ENCODE data around the gene RIMS1. TPM values are rescaled to one million over a fixed set of nuclear protein-coding genes. Genes with fewer than 3 reads are reported as not detected.

RIMS1 gene
- total RNA-seq, 1 donor from 2014 or later = 2.2 TPM

GRCh38 chr6:71889366-71889765, 3.0 kb downstream of the RIMS1 start:
- Mint-ChIP-seq H3K4me3 (ENCODE audit: unreplicated experiment) (no peak overlapping the region), H3K27ac (ENCODE audit: unreplicated experiment) (no peak overlapping the region), H3K9me3 (ENCODE audit: unreplicated experiment) (no peaks in the 10 kb centered on the region), H3K27me3 (ENCODE audit: low read depth, unreplicated experiment) (peaks cover 36% of the 10 kb centered on the region), H3K36me3 (ENCODE audit: low read depth, unreplicated experiment) (no peaks in the 10 kb centered on the region), H3K4me1 (ENCODE audit: low read depth, unreplicated experiment) (peaks cover 2% of the 10 kb centered on the region)
- DNase-seq (ENCODE audit: low read depth) = no peak
- peaks cover 4% of the 10 kb centered on the region for H3K4me1 ChIP-seq (ENCODE audit: insufficient read depth, low read length)
- H4K20me1 ChIP-seq (ENCODE audit: insufficient read depth, low read length) = no peaks in the 10 kb centered on the region
- no peak overlapping the region for H3K4me3 ChIP-seq (ENCODE audit: insufficient read depth, low read depth, low read length)
- no peak overlapping the region for H3K27ac ChIP-seq (ENCODE audit: low read depth, low read length)
- TF ChIP-seq EZH2 (IDR thresholded peaks at IDR 0.05; ENCODE audit: insufficient read depth, low read length) (no peak), CTCF (IDR thresholded peaks at IDR 0.05; ENCODE audit: insufficient read depth, low read depth, low read length) (no peak)
- H2AFZ ChIP-seq (ENCODE audit: low read depth, low read length) = no peak overlapping the region
- no peaks in the 10 kb centered on the region for H3K9me3 ChIP-seq (ENCODE audit: insufficient read depth, low read depth, low read length)
- H3K27me3 ChIP-seq (ENCODE audit: insufficient read depth, low read length) = peaks cover 2% of the 10 kb centered on the region
- H3K4me2 ChIP-seq (ENCODE audit: low read length) = no peak overlapping the region
- H3K79me2 ChIP-seq (ENCODE audit: insufficient read depth, low read length) = no peaks in the 10 kb centered on the region
- no peaks in the 10 kb centered on the region for H3K36me3 ChIP-seq (ENCODE audit: insufficient read depth, low read length)
- FAIRE-seq = no peak
- H3K9ac ChIP-seq (ENCODE audit: low read length) = no peak overlapping the region

- TF ChIP-seq EZH2 (IDR thresholded peaks at IDR 0.05; ENCODE audit: insufficient read depth, low read length) = no peak
- no peak for TF ChIP-seq CTCF (IDR thresholded peaks at IDR 0.05; ENCODE audit: insufficient read depth, low read depth, low read length)
- H3K9me3 Mint-ChIP-seq (ENCODE audit: unreplicated experiment) = no peaks in the 10 kb centered on the region
These were observed 6.3 kb downstream of the RIMS1 start for GRCh38 chr6:71892641-71893040.

GRCh38 chr6:71900642-71901041, 14.3 kb downstream of the RIMS1 start:
- no peaks in the 10 kb centered on the region for H3K9me3 ChIP-seq (ENCODE audit: insufficient read depth, low read depth, low read length)
- no peaks in the 10 kb centered on the region for H3K27me3 ChIP-seq (ENCODE audit: insufficient read depth, low read length)
- no peak for FAIRE-seq
- H3K9ac ChIP-seq (ENCODE audit: low read length) = no peak overlapping the region
- no peaks in the 10 kb centered on the region for H3K79me2 ChIP-seq (ENCODE audit: insufficient read depth, low read length)
- H2AFZ ChIP-seq (ENCODE audit: low read depth, low read length) = no peak overlapping the region
- Mint-ChIP-seq H3K4me1 (ENCODE audit: low read depth, unreplicated experiment) (no peaks in the 10 kb centered on the region), H3K27ac (ENCODE audit: unreplicated experiment) (no peak overlapping the region), H3K36me3 (ENCODE audit: low read depth, unreplicated experiment) (no peaks in the 10 kb centered on the region), H3K4me3 (ENCODE audit: unreplicated experiment) (no peak overlapping the region), H3K9me3 (ENCODE audit: unreplicated experiment) (no peaks in the 10 kb centered on the region), H3K27me3 (ENCODE audit: low read depth, unreplicated experiment) (no peaks in the 10 kb centered on the region)
- no peak overlapping the region for H3K4me3 ChIP-seq (ENCODE audit: insufficient read depth, low read depth, low read length)
- no peaks in the 10 kb centered on the region for H3K4me1 ChIP-seq (ENCODE audit: insufficient read depth, low read length)
- TF ChIP-seq EZH2 (IDR thresholded peaks at IDR 0.05; ENCODE audit: insufficient read depth, low read length) (no peak), CTCF (IDR thresholded peaks at IDR 0.05; ENCODE audit: insufficient read depth, low read depth, low read length) (no peak)
- H3K27ac ChIP-seq (ENCODE audit: low read depth, low read length) = no peak overlapping the region
- no peaks in the 10 kb centered on the region for H3K36me3 ChIP-seq (ENCODE audit: insufficient read depth, low read length)
- H3K4me2 ChIP-seq (ENCODE audit: low read length) = no peak overlapping the region
- no peak for DNase-seq (ENCODE audit: low read depth)
- no peaks in the 10 kb centered on the region for H4K20me1 ChIP-seq (ENCODE audit: insufficient read depth, low read length)

More at GRCh38 chr6:71892641-71893040, 6.3 kb downstream of the RIMS1 start:
- H4K20me1 ChIP-seq (ENCODE audit: insufficient read depth, low read length) = no peaks in the 10 kb centered on the region
- FAIRE-seq = no peak
- no peaks in the 10 kb centered on the region for H3K36me3 Mint-ChIP-seq (ENCODE audit: low read depth, unreplicated experiment)
- H3K9me3 ChIP-seq (ENCODE audit: insufficient read depth, low read depth, low read length) = no peaks in the 10 kb centered on the region
- H3K4me3 Mint-ChIP-seq (ENCODE audit: unreplicated experiment) = no peak overlapping the region
- no peak overlapping the region for H3K4me2 ChIP-seq (ENCODE audit: low read length)
- no peaks in the 10 kb centered on the region for H3K27me3 ChIP-seq (ENCODE audit: insufficient read depth, low read length)
- H3K4me1 ChIP-seq (ENCODE audit: insufficient read depth, low read length) = no peaks in the 10 kb centered on the region
- no peak overlapping the region for H2AFZ ChIP-seq (ENCODE audit: low read depth, low read length)
- H3K4me3 ChIP-seq (ENCODE audit: insufficient read depth, low read depth, low read length) = no peak overlapping the region
- no peaks in the 10 kb centered on the region for H3K79me2 ChIP-seq (ENCODE audit: insufficient read depth, low read length)
- no peaks in the 10 kb centered on the region for H3K4me1 Mint-ChIP-seq (ENCODE audit: low read depth, unreplicated experiment)
- no peaks in the 10 kb centered on the region for H3K36me3 ChIP-seq (ENCODE audit: insufficient read depth, low read length)
- DNase-seq (ENCODE audit: low read depth) = no peak
- H3K27me3 Mint-ChIP-seq (ENCODE audit: low read depth, unreplicated experiment) = peaks cover 18% of the 10 kb centered on the region
- H3K27ac ChIP-seq (ENCODE audit: low read depth, low read length) = no peak overlapping the region
- no peak overlapping the region for H3K9ac ChIP-seq (ENCODE audit: low read length)
- no peak overlapping the region for H3K27ac Mint-ChIP-seq (ENCODE audit: unreplicated experiment)

All from astrocyte (in vitro differentiated cells and primary cell).